ENCODE data around the gene AMPD2.
A peak's percentile ranks its signal among the peaks of the same experiment; 100 is the strongest.

The AMPD2 gene

GRCh38 chr1:109613361-109614147 lies 6.1 kb upstream of the AMPD2 start:
- DNase-seq (ENCODE audit: extremely low read depth, low read depth), result no peak
- no peak for TF ChIP-seq CTCF (IDR thresholded peaks at IDR 0.05; ENCODE audit: low read depth, low read length, missing control alignments)
- H3K4me3 ChIP-seq (replicated peaks; ENCODE audit: low read depth, low read length), result no peak overlapping the region

GRCh38 chr1:109615879-109616278 lies 3.8 kb upstream of the AMPD2 start:
- H3K4me3 ChIP-seq (replicated peaks; ENCODE audit: low read depth, low read length), result no peak overlapping the region
- TF ChIP-seq CTCF (IDR thresholded peaks at IDR 0.05; ENCODE audit: low read depth, low read length, missing control alignments), result no peak
- DNase-seq (ENCODE audit: extremely low read depth, low read depth), result no peak

- H3K4me3 ChIP-seq (replicated peaks; ENCODE audit: low read depth, low read length), result no peak overlapping the region
- DNase-seq (ENCODE audit: extremely low read depth, low read depth), result no peak
- no peak for TF ChIP-seq CTCF (IDR thresholded peaks at IDR 0.05; ENCODE audit: low read depth, low read length, missing control alignments)
Observed at GRCh38 chr1:109616391-109616790, 3.2 kb upstream of the AMPD2 start.

- DNase-seq (ENCODE audit: extremely low read depth, low read depth), result peak; percentile 75
- TF ChIP-seq CTCF (IDR thresholded peaks at IDR 0.05; ENCODE audit: low read depth, low read length, missing control alignments), result no peak
- no peak overlapping the region for H3K4me3 ChIP-seq (replicated peaks; ENCODE audit: low read depth, low read length)
Observed at GRCh38 chr1:109617291-109617801, 2.3 kb upstream of the AMPD2 start.

- peak overlapping the region; percentile 98 for H3K4me3 ChIP-seq (replicated peaks; ENCODE audit: low read depth, low read length)
- no peak for DNase-seq (ENCODE audit: extremely low read depth, low read depth)
- TF ChIP-seq CTCF (IDR thresholded peaks at IDR 0.05; ENCODE audit: low read depth, low read length, missing control alignments), result no peak
Observed at GRCh38 chr1:109618661-109619575, 719 bp upstream of the AMPD2 start.

GRCh38 chr1:109620401-109620791 lies 759 bp downstream of the AMPD2 start:
- no peak for TF ChIP-seq CTCF (IDR thresholded peaks at IDR 0.05; ENCODE audit: low read depth, low read length, missing control alignments)
- H3K4me3 ChIP-seq (replicated peaks; ENCODE audit: low read depth, low read length), result peak overlapping the region; percentile 98
- DNase-seq (ENCODE audit: extremely low read depth, low read depth), result no peak
